SKM-1 treated with dmso at 0.1 percent for 144 hours (cell line): Measurements from ENCODE around the gene CATSPER3.

ENCODE experiments used
- DNase-seq: peaks from one replicate; lab custom pipeline; 2025; ENCODE audit not compliant: unreplicated experiment; lab: John Stamatoyannopoulos, UW

Gene CATSPER3

DNA sequence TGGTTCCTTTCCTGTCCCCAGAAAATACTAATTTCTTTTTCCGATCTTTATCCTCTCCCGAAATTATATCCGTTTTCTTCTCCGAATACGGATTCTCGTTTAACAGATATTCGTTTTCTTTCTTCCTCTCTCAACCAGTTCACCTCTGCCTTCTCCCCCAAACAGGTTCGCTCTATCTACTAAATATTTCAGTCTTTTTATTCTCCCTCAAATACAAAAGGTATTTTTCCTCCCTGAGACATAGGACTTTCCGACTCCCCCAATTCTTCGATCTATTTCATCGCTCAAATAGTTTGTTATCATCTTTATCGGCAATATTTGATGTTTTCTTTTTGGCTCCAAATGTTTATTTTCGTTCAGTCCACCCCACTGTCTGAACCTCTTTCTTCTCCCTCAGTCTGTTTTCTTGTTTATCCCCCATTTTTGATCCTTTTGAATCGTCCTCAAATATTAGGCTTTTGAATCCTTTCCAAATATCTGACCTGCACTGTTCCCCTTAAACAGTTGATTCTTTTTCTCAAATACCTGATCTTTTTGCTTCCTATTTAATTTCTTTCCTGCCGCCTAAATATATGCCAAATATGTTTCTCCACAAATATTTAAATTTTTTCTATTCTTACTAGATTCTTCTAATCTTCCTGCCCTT is 61.9 kb downstream of the CATSPER3 start:
- DNase-seq = no peak

DNA sequence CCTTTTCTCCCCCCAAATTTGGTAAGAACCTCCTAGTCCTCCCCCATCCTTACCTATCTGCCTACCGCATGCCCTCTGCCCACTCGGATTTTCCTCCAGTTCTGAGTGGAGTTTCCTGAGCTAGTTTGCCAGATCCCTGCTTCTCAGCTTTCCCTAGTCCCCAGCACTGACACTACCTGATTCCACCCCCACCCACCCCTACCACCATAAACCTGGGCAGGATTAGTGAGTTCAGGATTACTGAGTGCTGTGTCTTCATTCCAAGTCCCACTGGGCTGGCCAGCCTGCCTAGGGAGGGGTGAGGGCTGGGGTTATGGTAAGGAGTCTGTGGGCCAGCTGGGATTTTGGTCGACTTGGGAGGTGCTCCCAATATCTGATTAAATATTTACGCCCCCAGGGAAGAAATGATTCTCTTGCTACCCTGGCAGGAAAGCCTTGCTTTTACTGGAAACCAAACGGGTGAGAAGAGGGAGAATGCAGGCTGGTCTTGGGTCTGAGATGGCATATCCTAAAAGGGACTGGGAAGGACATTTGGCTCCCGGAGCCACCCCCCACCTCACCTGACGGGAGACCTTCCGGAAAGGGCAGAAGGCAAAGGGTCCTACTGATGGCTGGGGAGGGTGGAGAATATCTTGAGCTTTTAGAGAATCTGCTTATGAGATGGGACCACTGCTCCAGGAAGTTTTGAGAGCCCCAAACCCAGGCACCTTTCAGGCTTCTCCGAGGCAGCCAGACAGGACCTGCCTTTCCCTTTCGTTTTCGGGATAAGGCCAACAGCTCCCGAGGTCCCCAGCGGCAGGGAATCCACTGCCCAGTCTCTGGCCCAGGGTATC is 62.6 kb downstream of the CATSPER3 start:
- no peak for DNase-seq

DNA sequence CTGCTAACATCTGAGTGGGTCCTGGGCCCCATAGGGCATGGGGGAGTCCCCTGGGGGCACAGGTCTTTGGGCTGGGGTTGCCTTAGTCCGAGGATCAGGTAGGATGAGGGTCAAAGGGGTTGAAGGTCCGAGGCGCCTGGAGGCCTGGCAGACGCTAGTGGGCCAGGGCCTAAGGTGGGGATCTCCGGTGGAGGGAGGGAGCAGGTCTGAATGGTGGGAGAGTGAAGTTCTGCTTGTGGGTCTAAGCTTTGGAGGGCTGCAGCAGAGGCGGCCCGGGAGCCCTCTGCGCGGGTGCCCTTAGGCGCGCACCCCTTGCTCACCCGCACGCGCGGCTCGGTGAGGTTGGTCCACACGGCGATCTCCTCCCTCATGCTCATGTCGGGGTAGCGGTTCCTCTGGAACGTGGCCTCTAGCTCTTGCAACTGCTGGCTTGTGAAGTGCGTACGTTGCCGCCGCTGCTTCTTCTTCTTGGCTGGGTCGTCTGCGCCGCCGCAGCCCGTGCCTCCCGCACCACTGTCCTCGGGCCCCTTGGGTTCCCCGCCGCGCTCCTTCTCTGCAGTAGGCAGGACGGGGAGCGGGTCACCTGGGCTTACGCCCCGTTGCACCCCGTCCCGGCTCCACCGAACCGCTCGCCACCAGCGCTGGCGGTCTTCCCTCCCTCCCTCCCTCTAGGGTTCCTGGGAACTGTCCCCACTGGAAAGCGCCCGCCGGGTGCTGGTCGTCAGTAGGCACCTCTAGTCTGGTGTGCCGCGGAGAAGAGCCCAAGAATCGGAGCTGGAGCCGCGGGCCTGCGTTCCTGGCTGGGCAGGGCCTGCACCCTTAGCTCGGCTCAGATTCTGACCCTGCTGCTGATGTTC is 63.5 kb downstream of the CATSPER3 start:
- DNase-seq = no peak

DNA sequence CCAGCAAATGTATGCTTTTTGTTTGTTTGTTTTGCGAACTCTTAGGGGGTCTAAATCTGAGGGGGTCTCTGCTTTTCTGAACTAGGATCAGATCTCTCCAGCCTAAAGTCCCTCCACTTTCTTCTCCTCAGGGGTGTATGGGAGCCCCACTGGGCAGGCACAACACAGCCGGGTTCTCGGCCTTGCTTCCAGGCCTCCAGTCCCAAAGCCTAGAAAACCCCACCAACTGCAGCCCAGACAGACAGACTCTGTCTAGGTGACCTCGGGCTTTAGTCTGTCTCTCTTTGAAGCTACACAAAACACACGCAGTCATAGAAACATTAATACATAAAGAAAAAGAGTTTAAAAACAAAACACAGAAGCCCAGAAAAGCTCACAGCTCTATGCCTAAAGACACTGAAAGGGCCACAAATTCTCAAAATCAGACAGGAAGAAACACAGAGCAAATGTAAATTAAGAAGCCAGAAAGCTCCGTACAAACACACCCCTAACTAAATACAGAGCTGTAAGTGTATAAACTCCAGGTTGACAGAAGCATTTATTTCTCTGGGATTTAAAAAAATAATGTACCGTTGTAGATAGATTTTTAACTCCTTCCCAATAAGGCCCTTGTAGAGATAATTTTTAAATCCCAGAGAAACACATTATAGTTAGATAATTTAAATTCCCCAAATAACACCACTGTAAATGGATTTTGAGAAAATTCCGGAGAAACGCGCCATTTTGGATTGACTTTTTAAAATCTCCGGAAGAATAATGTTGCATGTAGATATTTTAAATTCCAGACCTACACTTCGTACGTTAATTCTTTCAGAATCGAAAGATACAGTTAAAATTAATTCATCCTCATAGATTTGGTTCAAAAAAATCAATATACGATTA is 64.3 kb downstream of the CATSPER3 start:
- no peak for DNase-seq

DNA sequence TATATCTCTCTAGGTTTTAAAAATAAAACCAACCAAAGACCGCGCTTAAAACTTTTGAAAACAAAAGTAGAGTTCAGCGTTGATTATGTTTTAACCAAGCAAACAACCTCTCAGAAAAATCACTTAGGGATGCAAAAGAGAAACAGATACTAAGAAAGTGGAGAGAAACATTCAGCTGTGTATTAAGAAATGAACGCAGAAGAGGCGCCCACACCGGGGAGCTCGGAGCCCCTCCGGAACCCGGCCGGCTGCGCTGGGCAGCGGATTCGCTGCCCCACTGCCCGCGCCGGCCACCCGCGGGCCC is 64.9 kb downstream of the CATSPER3 start:
- DNase-seq = no peak

DNA sequence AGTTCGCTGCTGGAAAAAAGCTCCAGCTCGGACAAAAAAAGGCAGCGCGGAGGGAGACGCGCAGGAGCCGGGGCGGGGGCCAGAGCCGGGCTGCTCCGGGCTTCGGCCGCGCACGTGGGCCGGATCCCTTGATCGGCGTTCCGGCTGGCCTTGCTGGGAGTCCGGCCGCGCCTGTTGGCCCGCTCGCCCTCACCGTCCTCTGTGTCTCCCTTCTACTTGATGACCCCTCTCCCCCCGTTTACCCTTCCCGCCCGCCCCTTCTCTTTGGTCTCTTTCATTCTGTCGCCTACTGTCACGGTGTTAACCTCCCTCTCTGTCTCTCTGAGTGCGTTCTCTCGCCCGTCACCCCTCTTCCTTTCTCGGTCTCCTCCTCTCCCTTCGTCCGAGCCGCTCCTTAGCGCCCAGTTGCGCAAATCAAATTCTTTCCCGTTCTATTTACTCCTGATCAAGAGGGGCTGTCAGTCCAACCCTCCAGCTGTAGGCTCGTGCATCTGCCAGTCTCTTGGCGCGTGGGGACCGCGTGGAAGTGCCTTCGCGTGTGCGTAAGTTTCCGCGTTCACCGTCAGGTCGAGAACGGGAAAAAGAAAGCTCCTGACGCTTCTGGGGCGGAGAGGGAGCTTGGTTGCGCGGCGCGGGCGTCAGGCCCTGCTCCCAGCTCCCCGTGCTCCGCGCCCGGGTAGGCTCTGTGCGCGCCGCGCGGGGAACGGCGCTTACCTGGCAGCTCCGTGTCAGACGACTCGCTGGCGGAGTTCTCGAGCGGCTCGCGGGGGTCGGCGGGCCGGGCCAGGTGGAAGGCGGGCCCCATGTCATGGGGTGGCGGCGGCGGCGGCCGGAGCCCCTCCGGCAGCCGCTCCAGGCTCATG is 65.5 kb downstream of the CATSPER3 start:
- DNase-seq = no peak

DNA sequence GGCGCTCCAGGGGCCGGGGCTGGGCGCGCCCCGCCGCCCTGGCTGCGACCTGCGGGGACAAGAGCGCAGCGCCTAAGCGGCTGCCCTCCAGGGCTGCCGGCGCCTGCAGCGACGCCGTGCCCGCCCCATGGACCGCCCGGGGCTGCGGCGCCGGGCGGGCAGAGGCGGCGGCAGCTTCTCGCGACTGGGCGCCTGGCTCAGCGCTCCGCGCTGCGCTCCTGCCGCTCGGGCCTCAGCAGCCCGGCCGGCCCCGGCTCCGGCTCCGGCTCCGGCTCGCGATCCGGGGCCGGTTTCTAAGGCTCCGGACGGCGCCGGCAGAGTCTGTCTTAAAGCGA is 66.2 kb downstream of the CATSPER3 start, which contains the start of gene PITX1:
Gene PITX1, minus strand, starts transcription at position 328 of the 335 bp plus-strand sequence. CDS start 347 bp downstream, outside the sequence.
- no peak for DNase-seq

DNA sequence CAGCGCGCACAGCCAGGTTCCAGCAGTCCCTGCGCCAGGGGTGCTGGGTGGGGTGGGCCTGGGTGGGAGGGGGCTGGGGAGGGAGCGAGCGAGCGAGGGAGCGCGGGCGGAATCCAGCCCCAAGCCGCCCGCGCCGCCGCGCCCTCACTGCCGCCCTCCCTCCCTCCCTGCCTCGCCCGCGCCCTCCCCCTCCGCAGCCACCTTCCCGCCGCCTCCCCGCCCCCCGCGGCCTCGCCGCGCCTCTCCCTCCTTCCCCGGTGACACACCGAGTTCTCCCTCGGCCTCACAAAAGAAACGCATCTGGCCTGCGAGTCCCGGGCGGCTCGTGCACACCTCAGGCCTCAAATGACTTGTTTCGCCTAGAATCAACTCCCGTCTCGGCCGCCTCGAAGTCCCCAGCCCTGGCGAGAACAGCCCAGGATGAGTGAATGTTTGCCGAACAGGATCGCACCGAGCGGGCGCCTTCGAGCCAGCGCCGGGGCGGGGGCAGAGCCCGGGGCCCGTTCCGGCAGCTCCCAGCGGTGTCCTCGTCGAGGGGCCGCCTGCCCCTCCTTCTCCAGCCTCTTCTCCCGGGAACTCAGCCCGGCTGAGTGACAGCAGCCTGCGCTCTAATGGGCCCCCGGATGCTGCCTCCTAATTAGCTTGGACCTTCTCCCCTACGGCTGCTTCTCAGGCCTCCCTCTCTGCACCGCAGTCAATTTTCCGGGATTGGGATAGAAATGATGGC is 66.7 kb downstream of the CATSPER3 start:
- DNase-seq = no peak

DNA sequence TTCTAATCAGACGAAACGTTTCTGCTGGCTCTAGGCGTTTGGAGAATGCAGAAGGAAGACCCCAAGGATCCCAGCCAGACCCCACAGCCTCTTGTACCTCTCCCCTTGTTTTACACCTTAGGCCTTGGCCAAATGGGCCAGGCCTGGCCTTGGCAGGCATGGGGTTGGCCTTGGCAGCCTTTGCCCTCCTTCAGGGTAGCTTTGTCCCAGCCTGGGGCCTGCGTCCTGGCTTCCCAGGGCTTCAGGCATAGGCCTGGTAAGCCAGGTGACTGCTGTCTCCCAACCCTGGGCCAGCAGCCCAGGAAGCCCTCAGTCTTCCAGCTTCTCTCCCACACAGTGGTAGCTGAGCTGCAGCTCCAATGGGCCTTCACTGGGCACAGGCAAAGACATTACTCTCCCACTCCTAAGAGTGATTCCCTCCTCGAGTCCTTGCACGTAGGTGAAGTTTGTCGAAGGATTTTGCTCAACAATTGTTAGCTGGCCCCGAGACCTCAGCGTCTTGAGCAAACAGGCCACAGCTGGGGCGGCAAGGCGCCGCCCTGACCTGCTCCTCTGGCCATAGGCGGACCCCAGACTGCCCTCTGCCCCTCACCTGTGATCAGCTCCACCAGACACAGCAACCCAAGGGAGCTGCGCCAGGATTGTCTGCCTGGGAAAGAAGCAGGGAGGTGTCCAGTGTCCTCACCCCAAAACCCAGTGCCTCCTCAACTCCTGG is 67.4 kb downstream of the CATSPER3 start:
- DNase-seq = no peak

DNA sequence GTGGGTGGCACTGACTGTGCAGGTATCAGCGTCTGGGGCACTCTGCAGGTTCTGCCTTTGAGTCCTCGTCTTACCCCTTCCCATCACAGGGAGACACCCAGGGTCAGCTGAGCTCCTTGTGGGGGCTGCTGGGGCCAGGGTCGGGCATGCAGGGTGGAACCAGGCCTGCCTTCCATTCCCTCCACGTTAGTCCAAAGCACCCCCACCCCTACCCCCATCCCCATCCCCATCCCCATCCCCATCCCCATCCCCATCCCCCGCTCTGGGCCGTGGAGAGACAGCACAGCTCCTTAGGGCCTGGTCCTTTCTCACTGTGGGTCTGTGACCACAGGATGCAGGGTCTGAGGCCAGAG is 67.9 kb downstream of the CATSPER3 start:
- DNase-seq = no peak

DNA sequence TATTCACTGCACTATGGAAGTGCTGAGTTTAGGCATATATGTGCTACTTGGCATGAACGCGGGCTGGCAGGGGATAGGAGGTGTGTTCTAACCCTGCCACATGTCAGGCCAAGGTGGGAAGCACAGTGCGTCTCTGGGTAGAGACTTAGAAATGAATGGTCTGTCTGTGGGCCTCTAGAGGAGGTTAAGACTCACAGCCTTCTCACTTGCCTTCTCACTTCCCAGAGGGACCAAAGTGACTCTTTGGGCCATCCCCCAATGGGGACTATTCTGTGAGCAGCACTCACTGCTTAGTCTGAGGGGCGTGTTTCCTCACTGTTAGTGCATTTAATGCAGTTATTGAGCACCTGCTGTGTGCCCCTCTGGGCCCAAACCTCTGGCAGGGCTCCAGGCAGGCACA is 68.7 kb downstream of the CATSPER3 start:
- no peak for DNase-seq

DNA sequence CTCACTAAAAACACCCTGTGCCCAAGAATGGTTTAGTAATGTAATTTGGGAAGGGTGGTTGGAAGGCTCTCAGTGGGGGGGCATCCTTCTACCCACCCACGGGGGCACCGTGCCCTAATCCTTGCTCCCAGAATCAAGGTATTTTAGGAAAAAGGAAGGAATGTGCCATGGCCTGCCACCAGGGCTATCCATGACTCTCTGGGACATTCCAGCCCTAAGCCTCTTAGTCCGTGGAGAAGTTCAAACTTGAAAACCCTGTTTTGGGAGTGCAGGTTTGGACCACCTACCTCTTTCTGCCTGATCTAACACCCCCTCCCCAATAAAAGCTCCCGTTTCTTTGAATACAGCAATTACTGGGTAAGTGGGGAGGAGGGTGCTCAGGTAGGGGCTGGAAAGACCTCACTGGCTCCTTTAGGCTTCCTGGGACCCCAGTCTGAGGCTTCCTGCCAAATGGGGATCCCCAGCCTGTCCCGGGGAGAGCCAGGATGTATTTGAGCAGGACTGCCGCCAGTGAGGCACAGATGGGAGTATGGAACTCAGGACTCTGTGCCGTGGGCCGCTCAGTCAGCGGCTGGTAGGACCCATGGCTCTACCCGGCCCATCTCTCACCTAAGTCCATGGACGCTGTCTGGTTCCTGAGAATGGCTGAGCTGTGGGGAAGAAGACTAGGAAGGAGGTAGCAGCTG is 70.0 kb downstream of the CATSPER3 start:
- no peak for DNase-seq

DNA sequence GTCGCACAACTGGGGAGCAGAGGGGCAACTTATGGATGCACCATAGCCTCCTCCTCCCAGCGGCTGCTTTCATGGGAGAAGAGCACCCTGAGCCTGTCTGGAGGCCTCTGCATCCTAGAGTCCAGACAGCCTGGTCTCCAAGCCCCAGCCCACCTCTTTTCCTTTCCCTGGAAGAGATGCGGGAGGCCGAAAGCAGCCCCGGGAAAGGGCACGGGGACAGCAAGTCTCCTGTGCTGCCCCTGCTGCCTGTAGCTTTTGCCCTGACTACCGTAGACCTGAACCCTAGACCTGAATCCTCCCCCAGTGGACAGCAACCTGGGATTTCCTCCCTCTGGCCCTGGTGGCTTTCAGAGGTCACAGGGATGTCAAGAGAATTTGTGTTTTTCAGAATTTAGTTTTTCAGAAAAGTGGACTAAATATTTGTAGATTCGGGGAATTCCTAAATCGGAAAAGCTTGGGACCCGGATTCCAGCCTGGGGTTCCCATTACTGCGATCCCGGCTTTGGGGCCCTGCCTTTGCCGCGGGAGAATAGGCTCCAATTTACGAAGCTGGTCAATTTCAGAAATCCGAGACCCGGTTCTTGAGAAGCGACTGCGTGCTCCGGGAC is 70.6 kb downstream of the CATSPER3 start:
- no peak for DNase-seq

DNA sequence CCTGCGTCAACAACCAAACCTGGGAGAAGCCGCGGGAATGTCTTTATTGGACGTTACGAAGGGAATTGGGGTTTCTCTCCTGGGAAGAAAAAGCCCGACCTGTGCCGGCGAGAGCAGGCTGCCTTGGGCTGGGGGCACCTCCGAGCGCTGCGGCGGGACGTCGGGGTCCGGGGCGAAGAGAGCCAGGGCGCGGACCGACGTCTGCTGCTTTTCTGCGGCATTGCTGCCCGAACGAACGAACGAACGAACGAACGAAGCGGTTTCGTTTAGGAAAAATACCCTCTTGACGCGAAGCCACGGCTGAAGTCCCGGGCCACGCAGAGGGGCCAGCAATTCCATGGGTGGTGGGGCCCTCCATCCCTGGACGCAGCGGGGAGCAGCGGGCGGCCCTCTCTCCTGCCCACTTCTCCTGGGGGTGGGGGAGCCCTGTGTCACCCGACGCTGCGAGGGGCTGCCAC is 71.1 kb downstream of the CATSPER3 start:
- DNase-seq = no peak

DNA sequence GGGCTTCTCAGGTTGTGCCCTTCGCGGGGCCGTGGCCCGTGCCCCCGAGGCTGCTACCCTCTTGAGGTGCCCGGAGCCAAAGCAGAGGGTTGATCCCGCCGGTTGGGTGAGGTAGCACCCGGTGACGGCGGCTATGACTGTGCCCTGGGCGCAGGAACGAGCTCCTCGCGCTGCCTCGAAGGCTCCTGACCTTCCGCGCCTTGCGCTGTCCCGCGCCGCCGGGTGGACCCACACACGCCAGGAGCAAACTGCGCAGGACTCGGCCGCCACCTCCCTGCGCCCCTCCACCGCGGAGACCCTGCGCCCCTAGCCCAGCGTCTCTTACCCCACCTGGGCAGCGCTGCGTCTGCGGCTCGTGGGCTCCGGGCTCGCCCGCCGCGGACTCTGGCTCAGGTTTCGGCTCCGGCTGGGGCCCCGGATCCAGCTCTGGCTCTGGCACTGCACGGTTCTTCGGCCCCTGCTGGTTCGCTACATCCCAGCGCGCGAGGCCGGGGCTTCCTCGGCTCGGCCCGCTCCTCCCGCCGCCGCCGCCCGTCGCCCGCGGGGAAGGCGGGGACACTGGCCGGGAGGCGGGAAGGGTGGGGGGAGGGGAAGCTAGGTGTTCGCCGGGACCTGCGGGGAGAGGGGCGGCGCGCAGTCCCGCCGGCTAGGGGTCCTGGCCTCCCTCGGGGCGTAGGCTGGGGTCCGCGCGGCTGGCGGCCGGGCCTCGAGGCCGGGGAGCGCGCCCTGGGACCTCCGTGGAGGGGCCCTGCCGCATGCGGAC is 71.7 kb downstream of the CATSPER3 start:
- DNase-seq = no peak

DNA sequence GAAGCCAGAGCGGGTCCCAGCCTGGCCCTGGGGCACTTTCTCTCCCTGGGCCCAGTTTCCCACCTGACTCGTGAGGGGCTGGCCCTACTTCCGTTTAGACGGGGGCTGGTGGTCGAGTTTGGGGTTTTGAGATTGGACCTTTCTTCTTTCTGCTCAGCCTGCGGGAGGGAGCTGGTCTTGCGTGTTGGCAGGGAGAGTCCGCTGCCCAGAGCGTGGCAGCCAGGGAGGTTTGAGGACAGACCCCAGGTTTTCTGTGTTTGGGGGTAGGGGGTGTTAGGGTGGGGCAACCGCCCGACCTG is 72.3 kb downstream of the CATSPER3 start:
- DNase-seq = no peak
